ENCODE data around the gene WNT3. TPM values are rescaled to one million over a fixed set of nuclear protein-coding genes. Genes with fewer than 3 reads are reported as not detected.

WNT3 gene
- total RNA-seq, 2 donors from 2014 or later, result 0.64 to 1.0 TPM

- DNase-seq, result no peak
- Histone ChIP-seq H3K9me3 (no peaks in the 10 kb centered on the region), H3K4me3 (no peak overlapping the region), H3K4me1 (peaks cover 6% of the 10 kb centered on the region), H3K27me3 (peaks cover 41% of the 10 kb centered on the region), H3K36me3 (no peaks in the 10 kb centered on the region), H3K9ac (ENCODE audit: low read depth in 2 of 2, low read length in 2 of 2) (no peak overlapping the region), H3K27ac (no peak overlapping the region)
- TF ChIP-seq CTCF (IDR thresholded peaks at IDR 0.05), result no peak
- intact Hi-C loops (cut with DNase I), result no loop called here
These were observed 2.8 kb downstream of the WNT3 start for GRCh38 chr17:46815474-46816353.

GRCh38 chr17:46814446-46814845 lies 4.0 kb downstream of the WNT3 start:
- no peak for TF ChIP-seq CTCF (IDR thresholded peaks at IDR 0.05)
- Histone ChIP-seq H3K27me3 (peaks cover 28% of the 10 kb centered on the region), H3K36me3 (no peaks in the 10 kb centered on the region), H3K4me1 (peaks cover 6% of the 10 kb centered on the region), H3K27ac (no peak overlapping the region), H3K9ac (ENCODE audit: low read depth in 2 of 2, low read length in 2 of 2) (no peak overlapping the region), H3K4me3 (no peak overlapping the region), H3K9me3 (no peaks in the 10 kb centered on the region)
- intact Hi-C loops (cut with DNase I), result no loop called here
- DNase-seq, result no peak

GRCh38 chr17:46813920-46814319 lies 4.6 kb downstream of the WNT3 start:
- no peaks in the 10 kb centered on the region for H3K9me3 ChIP-seq
- no peak overlapping the region for H3K9ac ChIP-seq (ENCODE audit: low read depth in 2 of 2, low read length in 2 of 2)
- H3K27ac ChIP-seq, result no peak overlapping the region
- H3K4me3 ChIP-seq, result no peak overlapping the region
- intact Hi-C loops (cut with DNase I), result no loop called here
- peaks cover 23% of the 10 kb centered on the region for H3K27me3 ChIP-seq
- no peak for DNase-seq
- no peaks in the 10 kb centered on the region for H3K36me3 ChIP-seq
- no peak for TF ChIP-seq CTCF (IDR thresholded peaks at IDR 0.05)
- H3K4me1 ChIP-seq, result peaks cover 3% of the 10 kb centered on the region

GRCh38 chr17:46812624-46813318 lies 5.7 kb downstream of the WNT3 start:
- no peak overlapping the region for H3K27ac ChIP-seq
- no peaks in the 10 kb centered on the region for H3K4me1 ChIP-seq
- TF ChIP-seq CTCF (IDR thresholded peaks at IDR 0.05), result no peak
- no peaks in the 10 kb centered on the region for H3K36me3 ChIP-seq
- no peak for DNase-seq
- H3K27me3 ChIP-seq, result peaks cover 11% of the 10 kb centered on the region
- H3K4me3 ChIP-seq, result no peak overlapping the region
- intact Hi-C loops (cut with DNase I), result no loop called here
- H3K9ac ChIP-seq (ENCODE audit: low read depth in 2 of 2, low read length in 2 of 2), result no peak overlapping the region
- H3K9me3 ChIP-seq, result no peaks in the 10 kb centered on the region

DNA sequence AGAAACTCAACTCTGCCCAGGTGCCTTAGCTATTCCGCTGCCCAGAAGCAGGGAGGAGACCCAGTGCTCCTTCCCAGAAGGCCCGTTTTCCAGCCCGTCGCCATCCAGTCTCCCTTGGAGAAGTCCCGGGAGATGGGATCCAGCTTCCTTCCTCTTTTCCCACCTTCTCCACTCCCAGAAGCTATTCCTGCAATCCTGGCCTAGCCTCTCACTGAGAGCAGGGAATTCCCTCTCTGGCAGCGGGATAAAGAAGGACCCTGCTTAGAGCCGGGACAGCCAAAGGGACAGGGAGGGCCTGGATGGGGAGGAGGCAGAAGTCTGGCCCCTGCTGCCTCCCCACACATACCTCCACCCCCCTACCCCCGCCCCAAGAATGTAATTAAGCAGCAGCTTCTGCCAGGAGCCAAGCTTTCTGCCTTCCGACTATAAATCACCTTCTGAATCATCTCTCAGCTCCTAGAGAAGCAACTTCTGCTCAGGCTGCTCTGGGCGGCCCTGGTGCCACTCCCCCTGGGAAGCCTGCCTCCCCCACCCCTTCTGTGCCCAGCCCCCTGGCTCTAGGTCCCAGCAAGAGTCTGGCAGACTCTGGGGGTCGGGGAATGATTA lies 6.4 kb downstream of the WNT3 start:
- no peaks in the 10 kb centered on the region for H3K4me1 ChIP-seq
- no peak overlapping the region for H3K4me3 ChIP-seq
- TF ChIP-seq CTCF (IDR thresholded peaks at IDR 0.05), result no peak
- intact Hi-C loops (cut with DNase I), result no loop called here
- H3K9me3 ChIP-seq, result no peaks in the 10 kb centered on the region
- H3K36me3 ChIP-seq, result no peaks in the 10 kb centered on the region
- H3K9ac ChIP-seq (ENCODE audit: low read depth in 2 of 2, low read length in 2 of 2), result no peak overlapping the region
- peaks cover 4% of the 10 kb centered on the region for H3K27me3 ChIP-seq
- no peak overlapping the region for H3K27ac ChIP-seq
- no peak for DNase-seq

Measured in colonic mucosa (tissue), 4 donors.